ENCODE data around the gene NKX2-8.

Gene NKX2-8

GRCh38 chr14:36582011-36582873 lies at the start of gene NKX2-8:
NKX2-8 (minus strand) TSS chr14:36582614; CDS start chr14:36582389, 225 bp downstream.
- no peak for DNase-seq (ENCODE audit: low read depth)

GRCh38 chr14:36627981-36628380 lies 45.6 kb upstream of the NKX2-8 start:
- no peak for DNase-seq (ENCODE audit: low read depth)

- DNase-seq (ENCODE audit: low read depth) = no peak
Measured at GRCh38 chr14:36626151-36626550, 43.7 kb upstream of the NKX2-8 start.

- DNase-seq (ENCODE audit: low read depth) = no peak
Measured at GRCh38 chr14:36625436-36625835, 43.0 kb upstream of the NKX2-8 start.

GRCh38 chr14:36625014-36625413 lies 42.6 kb upstream of the NKX2-8 start:
- DNase-seq (ENCODE audit: low read depth) = no peak

- no peak for DNase-seq (ENCODE audit: low read depth)
Measured at GRCh38 chr14:36619853-36620252, 37.4 kb upstream of the NKX2-8 start.

DNA sequence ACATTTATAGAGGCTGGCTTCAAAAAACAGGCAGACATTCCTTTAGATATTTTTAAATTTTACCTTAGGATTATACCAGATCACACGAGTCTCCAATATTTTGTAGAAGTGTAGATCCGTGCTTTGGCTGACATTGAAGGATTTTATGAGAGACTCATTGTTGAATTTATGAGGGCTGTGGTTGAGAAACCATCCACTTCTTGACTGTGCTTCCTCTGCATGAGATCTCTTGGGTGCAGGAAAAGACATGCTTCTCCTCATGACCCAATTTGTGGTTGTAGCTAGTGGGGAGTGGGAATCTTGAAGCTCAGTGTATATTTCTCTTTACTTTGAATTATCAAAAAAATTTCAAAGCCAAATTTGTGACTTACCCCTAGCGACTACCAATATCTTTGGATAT lies 36.7 kb upstream of the NKX2-8 start:
- no peak for DNase-seq (ENCODE audit: low read depth)

GRCh38 chr14:36618641-36619040 lies 36.2 kb upstream of the NKX2-8 start:
- DNase-seq (ENCODE audit: low read depth) = no peak

DNA sequence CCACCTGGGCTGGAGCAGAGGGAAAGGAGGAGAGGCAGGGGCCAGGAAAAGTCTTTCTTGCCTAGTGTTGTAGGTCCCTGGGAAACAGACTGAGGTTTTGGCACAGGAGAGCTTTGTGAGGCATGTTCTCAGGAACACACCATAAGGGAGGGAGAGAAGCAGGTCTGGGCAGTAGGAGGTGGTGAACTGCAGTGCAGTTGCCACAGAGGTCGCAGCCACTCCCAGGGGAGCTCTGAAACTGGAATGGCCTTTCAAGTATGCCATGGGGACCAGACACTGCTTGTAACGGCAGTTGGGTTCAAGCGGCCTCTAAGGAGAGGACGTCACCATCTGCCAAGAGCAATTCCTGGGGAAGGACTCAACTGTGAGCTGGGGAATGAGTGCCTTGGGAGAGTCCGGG lies 35.4 kb upstream of the NKX2-8 start:
- DNase-seq (ENCODE audit: low read depth) = no peak

DNA sequence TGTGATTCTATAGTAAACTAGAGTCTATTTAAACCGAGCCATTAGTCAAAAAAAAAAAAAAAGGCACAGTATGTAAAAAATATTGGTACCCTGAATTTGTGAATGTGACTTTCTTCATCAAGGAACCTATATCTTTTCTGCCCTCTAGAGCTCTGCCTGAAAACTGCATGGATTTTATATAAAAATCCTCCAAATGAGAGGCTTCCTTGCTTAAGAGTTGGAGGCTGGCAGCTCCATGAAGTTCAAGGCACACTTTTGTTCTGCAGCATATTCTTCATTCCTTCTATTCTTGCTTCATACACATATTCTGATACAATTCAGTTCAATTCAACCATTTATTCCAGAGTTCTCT lies 23.1 kb upstream of the NKX2-8 start:
- DNase-seq (ENCODE audit: low read depth) = no peak

DNA sequence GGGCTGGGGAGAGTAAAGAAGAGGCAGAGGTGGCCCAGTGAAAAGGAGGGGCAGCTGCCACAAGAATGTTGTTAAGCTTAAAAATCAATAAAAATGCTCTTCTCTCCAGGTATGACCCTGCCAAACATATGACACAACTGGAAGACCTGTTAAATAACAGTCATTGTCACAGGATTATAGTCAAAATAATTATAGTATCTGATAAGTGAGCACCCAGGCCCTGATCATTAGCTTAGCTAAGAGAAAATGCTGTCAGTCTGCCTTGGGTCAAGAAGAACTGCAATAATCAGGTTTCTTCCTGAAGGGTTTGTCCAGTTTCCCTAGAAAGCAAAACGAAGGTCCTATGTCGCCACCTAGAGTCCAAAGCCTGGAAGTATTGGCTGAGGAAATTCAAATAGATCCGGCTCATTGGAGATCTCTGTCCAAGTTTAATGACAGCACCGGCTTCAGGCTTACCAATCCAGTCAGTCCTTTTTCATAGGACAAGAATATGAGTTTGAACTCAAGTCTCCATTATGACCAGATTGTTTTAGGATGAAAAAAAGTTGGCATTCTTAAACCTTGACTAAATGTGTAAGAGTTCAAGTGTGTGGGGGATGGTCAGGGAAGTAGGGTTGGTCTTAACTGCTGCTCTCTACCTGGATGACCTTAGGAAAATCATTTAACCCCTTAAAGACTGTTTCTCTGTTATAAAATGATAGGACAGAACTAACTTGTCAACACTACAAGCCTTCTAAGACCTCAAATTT lies 22.5 kb upstream of the NKX2-8 start:
- DNase-seq (ENCODE audit: low read depth) = no peak

GRCh38 chr14:36600431-36600830 lies 18.0 kb upstream of the NKX2-8 start:
- DNase-seq (ENCODE audit: low read depth) = no peak

GRCh38 chr14:36591482-36591881 lies 9.1 kb upstream of the NKX2-8 start:
- no peak for DNase-seq (ENCODE audit: low read depth)

DNA sequence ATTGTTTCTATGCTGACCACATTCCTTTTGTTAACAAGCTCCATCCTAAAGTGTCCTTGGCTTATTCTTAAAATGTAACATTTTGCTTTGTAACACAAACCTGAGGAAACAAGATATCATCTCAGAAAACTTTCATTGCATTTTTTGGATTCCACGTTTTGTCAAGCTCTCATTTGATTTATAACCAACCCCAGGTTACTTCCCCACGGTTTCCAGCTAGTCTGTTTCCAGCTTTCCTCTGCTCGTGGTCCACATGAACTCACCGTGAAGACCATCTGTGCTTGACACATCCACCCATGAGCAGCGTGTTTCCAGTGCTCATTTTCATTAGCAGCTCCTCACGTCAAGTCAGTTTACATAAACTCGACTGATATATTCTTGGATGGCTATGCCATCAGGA lies 6.4 kb upstream of the NKX2-8 start:
- DNase-seq (ENCODE audit: low read depth) = no peak

GRCh38 chr14:36588119-36588518 lies 5.7 kb upstream of the NKX2-8 start:
- DNase-seq (ENCODE audit: low read depth) = no peak

DNA sequence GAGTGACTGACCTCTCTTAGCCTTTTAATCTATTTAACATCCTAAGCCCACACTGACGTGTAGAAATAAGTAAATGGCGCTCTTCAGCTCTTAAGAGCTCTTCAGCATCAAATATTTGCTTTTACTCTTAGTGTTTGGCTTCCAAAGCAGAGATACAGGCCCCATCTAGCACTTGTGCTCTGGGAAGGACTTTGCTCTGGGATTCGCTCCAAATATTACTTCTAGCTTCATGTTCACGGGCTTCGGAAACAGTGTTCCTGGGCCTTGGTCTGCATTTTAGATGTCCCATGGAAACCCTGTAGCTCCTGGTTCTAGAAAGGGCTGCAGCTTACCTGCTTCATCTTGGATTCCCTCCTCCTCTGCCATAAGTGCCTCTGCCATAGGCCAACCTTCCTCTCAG lies 2.7 kb upstream of the NKX2-8 start:
- no peak for DNase-seq (ENCODE audit: low read depth)

DNA sequence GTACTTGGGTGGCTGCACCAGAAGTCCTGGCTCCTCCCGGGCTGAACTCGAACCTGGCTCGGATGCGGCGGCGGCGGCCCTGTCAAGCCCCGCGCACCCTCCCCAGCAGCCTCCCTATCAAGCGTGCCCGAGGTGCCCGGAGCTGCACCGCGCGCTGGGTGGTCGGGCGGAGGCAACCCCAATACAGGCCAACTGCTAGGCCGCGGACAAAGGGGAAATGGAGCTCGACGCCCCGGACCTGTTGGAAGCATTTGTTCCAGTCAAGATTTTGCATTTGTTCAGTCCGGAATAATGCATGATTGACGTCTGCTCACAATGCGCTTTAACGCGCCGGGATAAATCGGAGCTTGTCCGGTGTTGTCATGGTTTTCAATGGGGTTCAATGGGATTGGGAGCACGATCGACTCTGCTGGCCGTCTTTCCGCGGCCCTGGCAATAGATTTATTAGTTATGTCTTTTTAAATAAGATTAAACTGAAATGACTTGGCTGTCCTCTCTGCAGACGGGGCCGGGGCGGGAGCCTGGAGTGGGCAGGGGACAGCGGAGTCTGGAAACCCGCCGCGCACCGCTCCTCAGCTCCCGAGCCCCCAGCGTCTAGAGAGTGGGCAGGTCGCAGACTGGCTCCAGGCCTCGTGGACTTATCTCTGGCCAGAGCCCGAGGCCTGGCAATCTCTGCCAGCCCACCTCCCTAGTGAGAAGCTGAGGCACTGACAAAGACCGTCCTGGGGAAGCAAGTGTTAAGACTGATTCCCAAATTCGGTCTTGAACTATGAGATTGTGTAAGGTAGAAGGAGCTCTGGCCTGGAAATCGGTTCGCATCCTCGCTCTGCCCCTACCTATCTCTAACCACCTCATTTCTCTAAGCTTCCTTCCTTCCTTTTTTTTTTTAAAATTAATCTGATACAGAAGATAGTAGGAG lies 1.7 kb upstream of the NKX2-8 start:
- no peak for DNase-seq (ENCODE audit: low read depth)

DNA sequence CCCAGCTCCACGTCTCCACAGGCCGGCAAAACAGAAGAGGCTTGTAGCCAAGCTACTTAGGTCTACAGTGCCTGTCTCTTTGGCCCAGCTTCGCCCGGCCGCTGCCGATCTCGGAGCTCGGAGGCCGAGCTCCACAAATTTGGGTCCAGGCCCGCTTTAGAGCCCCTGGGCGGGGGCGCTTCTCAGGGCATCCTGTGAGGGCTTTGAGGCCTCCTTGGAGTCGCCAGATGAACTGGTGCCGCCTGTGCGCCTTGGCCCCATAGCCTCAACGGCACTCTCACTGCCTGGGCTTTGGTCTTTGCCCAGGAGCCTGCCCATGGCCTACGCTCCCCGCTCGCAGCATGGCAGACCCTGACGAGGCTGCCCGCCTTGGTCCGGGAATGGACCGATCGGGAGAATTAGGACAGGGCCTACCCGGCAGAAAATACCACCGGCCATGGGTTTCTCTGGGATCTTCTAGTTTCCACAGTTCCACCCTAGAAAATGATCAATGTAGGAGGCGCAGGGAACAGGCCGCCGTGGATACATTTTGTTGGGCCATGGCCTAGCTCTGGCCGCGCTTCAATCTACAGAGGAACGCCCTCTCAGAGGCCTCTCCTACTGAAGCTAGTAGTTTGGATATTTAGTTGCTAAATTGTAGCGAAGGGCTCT lies 953 bp upstream of the NKX2-8 start:
- DNase-seq (ENCODE audit: low read depth) = no peak

GRCh38 chr14:36582874-36583241 lies 444 bp upstream of the NKX2-8 start:
- DNase-seq (ENCODE audit: low read depth) = no peak

DNA sequence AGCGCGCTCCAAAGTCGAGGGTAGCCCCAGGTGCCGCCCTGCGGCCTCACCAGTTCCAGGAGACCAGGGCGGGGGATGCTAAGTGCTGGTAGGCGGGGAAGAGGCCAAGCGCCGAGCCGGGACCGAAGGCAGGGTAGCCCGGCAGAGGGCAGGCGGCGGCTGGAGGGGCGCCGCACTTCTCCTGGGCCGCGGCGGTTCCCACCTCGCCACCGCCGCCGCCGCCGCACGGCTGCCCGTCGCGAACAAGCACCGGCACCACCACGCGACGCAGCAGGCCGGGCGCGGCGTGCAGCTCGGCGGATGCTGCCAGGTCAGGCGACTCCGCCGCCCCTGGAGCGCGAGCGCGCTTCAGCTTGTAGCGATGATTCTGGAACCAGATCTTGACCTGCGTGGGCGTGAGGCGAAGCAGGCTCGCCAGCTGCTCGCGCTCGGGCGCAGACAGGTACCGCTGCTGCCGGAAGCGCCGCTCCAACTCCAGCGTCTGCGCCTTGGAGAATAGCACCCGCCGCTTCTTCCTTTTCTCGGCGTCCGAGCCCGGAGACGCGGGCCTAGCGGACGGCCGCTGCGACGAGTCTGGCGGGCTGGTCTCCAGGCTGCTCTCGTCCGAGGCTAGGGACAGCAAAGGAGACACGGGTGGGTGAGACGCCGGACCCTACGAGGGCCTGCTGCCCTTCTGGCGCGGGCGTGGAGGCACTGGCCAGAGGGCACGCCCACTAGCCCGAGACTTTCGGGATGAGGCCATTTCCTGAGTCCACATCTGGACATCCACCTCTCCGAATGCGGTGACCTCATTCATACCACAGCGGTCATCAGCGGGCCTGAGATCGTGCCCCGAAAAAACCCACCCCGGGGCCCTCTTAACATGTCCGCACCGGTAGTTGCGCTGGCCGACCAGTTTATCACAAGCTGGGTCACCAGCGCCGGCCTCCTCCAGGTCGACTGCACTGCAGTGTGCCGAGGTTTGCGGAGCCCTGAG lies 1.3 kb downstream of the NKX2-8 start:
- DNase-seq (ENCODE audit: low read depth) = no peak

All from stimulated activated CD8-positive, alpha-beta memory T cell treated with anti-CD3 and anti-CD28 coated beads, Interleukin-12 subunit alpha, Interleukin-12 subunit beta, amount 100 ng/mL, for 4 hours (primary cell).